ENCODE results near the gene EPS15. TPM values are rescaled to one million over a fixed set of nuclear protein-coding genes. Genes with fewer than 3 reads are reported as not detected.
"Not testable (repeated sequence)": the region's sequence is repeated elsewhere in the genome, so short reads cannot be mapped to it uniquely, and the experiment has no call there.

The EPS15 gene
- total and polyA plus RNA-seq, 2 experiments from 2014 or later = 31.0 to 76.5 TPM

DNA sequence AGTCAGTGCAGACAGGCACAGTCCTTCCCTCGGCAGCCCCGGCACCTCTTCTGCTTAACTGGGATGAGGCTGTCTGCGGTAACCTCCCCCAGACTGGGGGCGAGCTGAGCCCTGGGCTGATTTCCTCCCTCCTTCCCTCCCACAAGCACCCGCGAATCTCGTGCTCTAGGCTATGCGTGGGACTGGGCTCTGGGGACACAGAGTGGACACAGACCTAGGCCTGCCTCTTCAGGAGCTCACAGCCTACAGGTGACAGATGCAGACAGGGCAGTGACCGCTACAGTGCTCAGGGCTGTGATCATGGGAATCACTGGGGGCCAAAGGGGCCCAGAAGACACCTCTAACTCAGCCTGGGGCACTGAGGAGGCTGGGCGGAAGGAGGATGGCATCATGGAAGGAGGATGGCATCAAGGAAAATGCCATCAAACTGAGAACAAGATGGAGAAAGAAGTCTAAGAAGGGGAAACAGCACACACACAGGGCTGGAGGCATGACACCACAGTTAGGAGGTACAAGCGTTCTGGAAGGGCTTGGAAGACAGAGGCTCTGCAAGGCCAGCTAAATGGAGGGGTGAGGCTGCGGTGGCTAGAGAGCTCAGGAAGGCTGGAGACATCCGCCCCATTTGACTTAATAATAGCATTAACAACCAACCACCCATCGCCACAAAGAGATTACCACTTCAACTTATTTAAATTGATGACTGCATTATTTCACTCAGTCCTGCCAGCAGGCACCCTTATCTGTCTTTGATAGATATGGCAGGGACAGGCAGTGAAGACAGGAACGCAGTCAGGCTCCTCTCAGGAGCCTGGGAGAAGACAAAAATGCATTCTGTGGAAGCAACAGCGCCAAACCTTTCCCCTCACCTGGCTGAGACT, 192.9 kb downstream of the EPS15 start:
- Mint-ChIP-seq H3K27me3 (ENCODE audit: insufficient read depth, low read depth, poor library complexity) (peaks cover 10% of the 10 kb centered on the region), H3K27ac (no peak overlapping the region), H3K9me3 (no peaks in the 10 kb centered on the region), H3K4me3 (no peak overlapping the region), H3K4me1 (peaks cover 16% of the 10 kb centered on the region), H3K36me3 (ENCODE audit: low read depth) (no peaks in the 10 kb centered on the region; the same call in 2 of the 3 replicates)
- Histone ChIP-seq H3K36me3 (ENCODE audit: insufficient read depth) (no peaks in the 10 kb centered on the region), H3K4me2 (no peak overlapping the region), H3K27me3 (ENCODE audit: insufficient read depth) (peaks cover 16% of the 10 kb centered on the region), H3K27ac (ENCODE audit: low read depth) (no peak overlapping the region), H3K4me1 (ENCODE audit: insufficient read depth) (peaks cover 14% of the 10 kb centered on the region; the same call in 1 of the 2 replicates), H4K20me1 (replicated peaks; ENCODE audit: insufficient read depth) (no peaks in the 10 kb centered on the region), H3K4me3 (no peak overlapping the region), H3K9me2 (ENCODE audit: insufficient read depth) (no peaks in the 10 kb centered on the region), H3K79me2 (replicated peaks; ENCODE audit: insufficient read depth) (no peaks in the 10 kb centered on the region), H2AFZ (no peak overlapping the region), H3F3A (replicated peaks; ENCODE audit: low read depth) (no peaks in the 10 kb centered on the region)
- no peak for ATAC-seq
- no peak for TF ChIP-seq STAT1 (IDR thresholded peaks at IDR 0.05; ENCODE audit: unreplicated experiment)
- TF ChIP-seq EZH2 (IDR thresholded peaks at IDR 0.05; ENCODE audit: low read depth, unreplicated experiment) = no peak
- no peak for DNase-seq (ENCODE audit: low spot score)

DNA sequence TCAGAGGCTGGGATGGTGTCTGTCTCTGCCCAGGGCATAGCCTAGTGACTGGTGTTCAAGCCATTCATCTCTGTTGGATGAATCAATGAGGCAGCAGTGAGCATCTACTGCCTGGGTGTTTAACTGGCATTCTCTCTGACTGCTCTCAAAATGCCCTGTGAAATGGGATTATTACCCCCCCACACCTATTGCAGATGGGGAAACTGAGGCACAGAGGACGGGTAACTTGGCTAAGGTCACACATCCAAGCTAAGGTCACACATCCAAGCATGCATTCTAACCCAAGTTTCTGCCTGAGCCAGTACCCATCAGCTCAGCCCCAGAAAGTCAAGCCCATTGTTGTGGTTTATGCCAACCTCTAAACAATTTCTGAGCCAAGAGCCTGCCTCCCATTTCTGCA, 193.7 kb downstream of the EPS15 start:
- H3K27me3 ChIP-seq (ENCODE audit: insufficient read depth) = peaks cover 10% of the 10 kb centered on the region
- H3K4me3 Mint-ChIP-seq = no peak overlapping the region
- H3K79me2 ChIP-seq (replicated peaks; ENCODE audit: insufficient read depth) = no peaks in the 10 kb centered on the region
- H3K27me3 Mint-ChIP-seq (ENCODE audit: insufficient read depth, low read depth, poor library complexity) = peaks cover 5% of the 10 kb centered on the region
- TF ChIP-seq CREB1 (CRISPR knock-in tag; IDR thresholded peaks at IDR 0.05; ENCODE audit: low read depth) = no peak
- TF ChIP-seq, protein P1, sequence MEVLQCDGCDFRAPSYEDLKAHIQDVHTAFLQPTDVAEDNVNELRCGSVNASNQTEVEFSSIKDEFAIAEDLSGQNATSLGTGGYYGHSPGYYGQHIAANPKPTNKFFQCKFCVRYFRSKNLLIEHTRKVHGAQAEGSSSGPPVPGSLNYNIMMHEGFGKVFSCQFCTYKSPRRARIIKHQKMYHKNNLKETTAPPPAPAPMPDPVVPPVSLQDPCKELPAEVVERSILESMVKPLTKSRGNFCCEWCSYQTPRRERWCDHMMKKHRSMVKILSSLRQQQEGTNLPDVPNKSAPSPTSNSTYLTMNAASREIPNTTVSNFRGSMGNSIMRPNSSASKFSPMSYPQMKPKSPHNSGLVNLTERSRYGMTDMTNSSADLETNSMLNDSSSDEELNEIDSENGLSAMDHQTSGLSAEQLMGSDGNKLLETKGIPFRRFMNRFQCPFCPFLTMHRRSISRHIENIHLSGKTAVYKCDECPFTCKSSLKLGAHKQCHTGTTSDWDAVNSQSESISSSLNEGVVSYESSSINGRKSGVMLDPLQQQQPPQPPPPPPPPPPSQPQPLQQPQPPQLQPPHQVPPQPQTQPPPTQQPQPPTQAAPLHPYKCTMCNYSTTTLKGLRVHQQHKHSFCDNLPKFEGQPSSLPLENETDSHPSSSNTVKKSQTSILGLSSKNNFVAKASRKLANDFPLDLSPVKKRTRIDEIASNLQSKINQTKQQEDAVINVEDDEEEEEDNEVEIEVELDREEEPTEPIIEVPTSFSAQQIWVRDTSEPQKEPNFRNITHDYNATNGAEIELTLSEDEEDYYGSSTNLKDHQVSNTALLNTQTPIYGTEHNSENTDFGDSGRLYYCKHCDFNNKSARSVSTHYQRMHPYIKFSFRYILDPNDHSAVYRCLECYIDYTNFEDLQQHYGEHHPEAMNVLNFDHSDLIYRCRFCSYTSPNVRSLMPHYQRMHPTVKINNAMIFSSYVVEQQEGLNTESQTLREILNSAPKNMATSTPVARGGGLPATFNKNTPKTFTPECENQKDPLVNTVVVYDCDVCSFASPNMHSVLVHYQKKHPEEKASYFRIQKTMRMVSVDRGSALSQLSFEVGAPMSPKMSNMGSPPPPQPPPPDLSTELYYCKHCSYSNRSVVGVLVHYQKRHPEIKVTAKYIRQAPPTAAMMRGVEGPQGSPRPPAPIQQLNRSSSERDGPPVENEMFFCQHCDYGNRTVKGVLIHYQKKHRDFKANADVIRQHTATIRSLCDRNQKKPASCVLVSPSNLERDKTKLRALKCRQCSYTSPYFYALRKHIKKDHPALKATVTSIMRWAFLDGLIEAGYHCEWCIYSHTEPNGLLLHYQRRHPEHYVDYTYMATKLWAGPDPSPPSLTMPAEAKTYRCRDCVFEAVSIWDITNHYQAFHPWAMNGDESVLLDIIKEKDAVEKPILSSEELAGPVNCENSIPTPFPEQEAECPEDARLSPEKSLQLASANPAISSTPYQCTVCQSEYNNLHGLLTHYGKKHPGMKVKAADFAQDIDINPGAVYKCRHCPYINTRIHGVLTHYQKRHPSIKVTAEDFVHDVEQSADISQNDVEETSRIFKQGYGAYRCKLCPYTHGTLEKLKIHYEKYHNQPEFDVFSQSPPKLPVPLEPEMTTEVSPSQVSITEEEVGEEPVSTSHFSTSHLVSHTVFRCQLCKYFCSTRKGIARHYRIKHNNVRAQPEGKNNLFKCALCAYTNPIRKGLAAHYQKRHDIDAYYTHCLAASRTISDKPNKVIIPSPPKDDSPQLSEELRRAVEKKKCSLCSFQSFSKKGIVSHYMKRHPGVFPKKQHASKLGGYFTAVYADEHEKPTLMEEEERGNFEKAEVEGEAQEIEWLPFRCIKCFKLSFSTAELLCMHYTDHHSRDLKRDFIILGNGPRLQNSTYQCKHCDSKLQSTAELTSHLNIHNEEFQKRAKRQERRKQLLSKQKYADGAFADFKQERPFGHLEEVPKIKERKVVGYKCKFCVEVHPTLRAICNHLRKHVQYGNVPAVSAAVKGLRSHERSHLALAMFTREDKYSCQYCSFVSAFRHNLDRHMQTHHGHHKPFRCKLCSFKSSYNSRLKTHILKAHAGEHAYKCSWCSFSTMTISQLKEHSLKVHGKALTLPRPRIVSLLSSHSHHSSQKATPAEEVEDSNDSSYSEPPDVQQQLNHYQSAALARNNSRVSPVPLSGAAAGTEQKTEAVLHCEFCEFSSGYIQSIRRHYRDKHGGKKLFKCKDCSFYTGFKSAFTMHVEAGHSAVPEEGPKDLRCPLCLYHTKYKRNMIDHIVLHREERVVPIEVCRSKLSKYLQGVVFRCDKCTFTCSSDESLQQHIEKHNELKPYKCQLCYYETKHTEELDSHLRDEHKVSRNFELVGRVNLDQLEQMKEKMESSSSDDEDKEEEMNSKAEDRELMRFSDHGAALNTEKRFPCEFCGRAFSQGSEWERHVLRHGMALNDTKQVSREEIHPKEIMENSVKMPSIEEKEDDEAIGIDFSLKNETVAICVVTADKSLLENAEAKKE (CRISPR knock-in tag; IDR thresholded peaks at IDR 0.05) = no peak
- TF ChIP-seq STAT1 (IDR thresholded peaks at IDR 0.05; ENCODE audit: unreplicated experiment) = no peak
- TF ChIP-seq, protein P2, sequence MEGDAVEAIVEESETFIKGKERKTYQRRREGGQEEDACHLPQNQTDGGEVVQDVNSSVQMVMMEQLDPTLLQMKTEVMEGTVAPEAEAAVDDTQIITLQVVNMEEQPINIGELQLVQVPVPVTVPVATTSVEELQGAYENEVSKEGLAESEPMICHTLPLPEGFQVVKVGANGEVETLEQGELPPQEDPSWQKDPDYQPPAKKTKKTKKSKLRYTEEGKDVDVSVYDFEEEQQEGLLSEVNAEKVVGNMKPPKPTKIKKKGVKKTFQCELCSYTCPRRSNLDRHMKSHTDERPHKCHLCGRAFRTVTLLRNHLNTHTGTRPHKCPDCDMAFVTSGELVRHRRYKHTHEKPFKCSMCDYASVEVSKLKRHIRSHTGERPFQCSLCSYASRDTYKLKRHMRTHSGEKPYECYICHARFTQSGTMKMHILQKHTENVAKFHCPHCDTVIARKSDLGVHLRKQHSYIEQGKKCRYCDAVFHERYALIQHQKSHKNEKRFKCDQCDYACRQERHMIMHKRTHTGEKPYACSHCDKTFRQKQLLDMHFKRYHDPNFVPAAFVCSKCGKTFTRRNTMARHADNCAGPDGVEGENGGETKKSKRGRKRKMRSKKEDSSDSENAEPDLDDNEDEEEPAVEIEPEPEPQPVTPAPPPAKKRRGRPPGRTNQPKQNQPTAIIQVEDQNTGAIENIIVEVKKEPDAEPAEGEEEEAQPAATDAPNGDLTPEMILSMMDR (conservative IDR thresholded peaks at IDR 0.05; ENCODE audit: low read depth in 2 of 2) = no peak
- TF ChIP-seq NANOG (IDR thresholded peaks at IDR 0.05; ENCODE audit: borderline replicate concordance) = no peak
- TF ChIP-seq POLR2AphosphoS5 (IDR thresholded peaks at IDR 0.05; ENCODE audit: low read depth) = no peak
- TF ChIP-seq EZH2 (IDR thresholded peaks at IDR 0.05; ENCODE audit: low read depth, unreplicated experiment) = no peak
- TF ChIP-seq JUNB (IDR thresholded peaks at IDR 0.05; ENCODE audit: unreplicated experiment) = no peak
- H3F3A ChIP-seq (replicated peaks; ENCODE audit: low read depth) = no peaks in the 10 kb centered on the region
- H3K9me3 Mint-ChIP-seq = no peaks in the 10 kb centered on the region
- H3K4me1 Mint-ChIP-seq = peaks cover 12% of the 10 kb centered on the region
- DNase-seq (ENCODE audit: low spot score) = no peak
- no peaks in the 10 kb centered on the region for H3K9me2 ChIP-seq (ENCODE audit: insufficient read depth)
- H3K4me1 ChIP-seq (ENCODE audit: insufficient read depth) = 0 out of 2 replicates have a peak, but pooled peaks cover 10% of the 10 kb centered on the region
- ATAC-seq = no peak
- no peaks in the 10 kb centered on the region; the same call in 2 of the 3 replicates for H3K36me3 Mint-ChIP-seq (ENCODE audit: low read depth)
- H3K4me3 ChIP-seq = no peak overlapping the region
- H3K27ac Mint-ChIP-seq = no peak overlapping the region
- no peaks in the 10 kb centered on the region for H4K20me1 ChIP-seq (replicated peaks; ENCODE audit: insufficient read depth)
- no peak overlapping the region for H3K4me2 ChIP-seq
- H3K27ac ChIP-seq (ENCODE audit: low read depth) = no peak overlapping the region
- no peak overlapping the region for H2AFZ ChIP-seq
- H3K36me3 ChIP-seq (ENCODE audit: insufficient read depth) = no peaks in the 10 kb centered on the region

DNA sequence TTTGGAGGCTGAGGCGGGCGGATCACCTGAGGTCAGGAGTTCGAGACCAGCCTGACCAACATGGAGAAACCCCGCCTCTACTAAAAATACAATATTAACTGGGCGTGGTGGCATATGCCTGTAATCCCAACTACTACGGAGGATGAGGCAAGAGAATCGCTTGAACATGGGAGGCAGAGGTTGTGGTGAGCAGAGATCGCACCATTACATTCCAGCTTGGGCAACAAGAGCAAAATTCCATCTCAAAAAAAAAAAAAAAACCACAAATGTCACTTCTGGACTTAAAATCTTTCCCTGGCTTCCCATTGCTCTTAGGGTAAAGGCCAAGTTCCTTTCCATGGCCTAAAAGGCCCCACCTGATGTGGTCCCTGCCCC, 194.1 kb downstream of the EPS15 start:
- H3K27ac Mint-ChIP-seq; H3K36me3 Mint-ChIP-seq (ENCODE audit: low read depth); H3K4me3 Mint-ChIP-seq: not testable (repeated sequence)

More for the DNA sequence above, 194.1 kb downstream of the EPS15 start:
- DNase-seq (ENCODE audit: low spot score); H3K4me2 ChIP-seq; H3K79me2 ChIP-seq (replicated peaks; ENCODE audit: insufficient read depth); H3K9me2 ChIP-seq (ENCODE audit: insufficient read depth); H3K27ac ChIP-seq (ENCODE audit: low read depth); H3K9me3 Mint-ChIP-seq; H3K4me3 ChIP-seq; H3K36me3 ChIP-seq (ENCODE audit: insufficient read depth); H4K20me1 ChIP-seq (replicated peaks; ENCODE audit: insufficient read depth); H3K27me3 Mint-ChIP-seq (ENCODE audit: insufficient read depth, low read depth, poor library complexity); H2AFZ ChIP-seq; H3F3A ChIP-seq (replicated peaks; ENCODE audit: low read depth); ATAC-seq: not testable (repeated sequence)
- Histone ChIP-seq H3K27me3 (ENCODE audit: insufficient read depth) (peaks cover 10% of the 10 kb centered on the region), H3K4me1 (ENCODE audit: insufficient read depth) (0 out of 2 replicates have a peak, but pooled peaks cover 10% of the 10 kb centered on the region)
- peaks cover 12% of the 10 kb centered on the region for H3K4me1 Mint-ChIP-seq
